Adrenal gland (tissue), 5 donors: Measurements from ENCODE around the gene NANOS3.

Experiments
- CTCF ChIP-seq, 6 experiments: fragments of 450-650 bp in 4 of 6; fragments of 200-600 bp in 2 of 6; sonication (generic) in 1 of 6; IDR thresholded peaks; 1 replicate in 5 of 6; 2 replicates in 1 of 6; pipeline versions ENCODE4 v1.5.1 to v1.8.0; 2016 to 2021; ENCODE audit warnings: antibody characterized with exemption in 6 of 6, mild to moderate bottlenecking in 2 of 6, moderate library complexity in 1 of 6
- POLR2A ChIP-seq, 2 donors: fragments of 450-650 bp; IDR thresholded peaks; one replicate each; pipeline ENCODE4 v1.6.1; 2017; ENCODE audit warnings: antibody characterized with exemption in 2 of 2, mild to moderate bottlenecking in 2 of 2, moderate library complexity in 1 of 2
- donor health status: DM: no; HTN: no; CAD: no.

GRCh38 chr19:13872695-13873389, 4.1 kb upstream of the NANOS3 start:
- TF ChIP-seq CTCF (IDR thresholded peaks at IDR 0.05) (no peak), POLR2A (IDR thresholded peaks at IDR 0.05) (no peak)
